ENCODE data around the gene SCGB3A2.

DNA sequence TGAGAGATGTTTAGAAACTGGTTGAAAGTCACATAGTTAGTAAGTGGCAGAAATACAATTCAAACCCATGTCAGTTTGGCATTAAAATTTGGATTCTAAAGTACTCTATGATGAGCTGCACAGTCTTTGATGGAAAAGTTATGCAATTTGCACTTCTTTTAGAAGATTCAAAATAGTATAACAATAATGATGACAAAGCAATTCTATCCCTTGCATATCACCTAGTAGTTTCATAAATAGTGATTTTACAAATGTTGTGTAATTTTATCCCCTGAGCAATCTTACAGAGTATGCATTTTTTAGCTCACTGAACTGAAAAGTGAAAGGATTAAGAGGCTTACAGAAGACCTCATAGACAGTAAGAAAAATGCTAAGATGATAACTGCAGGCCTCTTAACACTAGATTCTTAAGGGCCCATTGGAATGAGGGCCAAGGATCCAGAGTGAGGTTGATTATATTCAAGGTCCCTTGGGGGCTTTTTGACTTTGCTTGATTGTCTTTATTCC is 24.2 kb downstream of the SCGB3A2 start:
- TF ChIP-seq, protein P1, sequence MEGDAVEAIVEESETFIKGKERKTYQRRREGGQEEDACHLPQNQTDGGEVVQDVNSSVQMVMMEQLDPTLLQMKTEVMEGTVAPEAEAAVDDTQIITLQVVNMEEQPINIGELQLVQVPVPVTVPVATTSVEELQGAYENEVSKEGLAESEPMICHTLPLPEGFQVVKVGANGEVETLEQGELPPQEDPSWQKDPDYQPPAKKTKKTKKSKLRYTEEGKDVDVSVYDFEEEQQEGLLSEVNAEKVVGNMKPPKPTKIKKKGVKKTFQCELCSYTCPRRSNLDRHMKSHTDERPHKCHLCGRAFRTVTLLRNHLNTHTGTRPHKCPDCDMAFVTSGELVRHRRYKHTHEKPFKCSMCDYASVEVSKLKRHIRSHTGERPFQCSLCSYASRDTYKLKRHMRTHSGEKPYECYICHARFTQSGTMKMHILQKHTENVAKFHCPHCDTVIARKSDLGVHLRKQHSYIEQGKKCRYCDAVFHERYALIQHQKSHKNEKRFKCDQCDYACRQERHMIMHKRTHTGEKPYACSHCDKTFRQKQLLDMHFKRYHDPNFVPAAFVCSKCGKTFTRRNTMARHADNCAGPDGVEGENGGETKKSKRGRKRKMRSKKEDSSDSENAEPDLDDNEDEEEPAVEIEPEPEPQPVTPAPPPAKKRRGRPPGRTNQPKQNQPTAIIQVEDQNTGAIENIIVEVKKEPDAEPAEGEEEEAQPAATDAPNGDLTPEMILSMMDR (IDR thresholded peaks at IDR 0.05; ENCODE audit: extremely low read depth in 1 of 2, insufficient read depth in 1 of 2, low read depth in 1 of 2, low read length in 2 of 2), result no peak
- TF ChIP-seq JUN (IDR thresholded peaks at IDR 0.05; ENCODE audit: borderline replicate concordance, insufficient read depth, insufficient read length, low read depth) (no peak), GATA2 (IDR thresholded peaks at IDR 0.05; ENCODE audit: insufficient read depth, insufficient read length, low read depth, low read length) (no peak), POLR2A (IDR thresholded peaks at IDR 0.05; ENCODE audit: low read depth, low read length) (no peak), EZH2 (IDR thresholded peaks at IDR 0.05; ENCODE audit: borderline replicate concordance, low read depth, low read length, severe bottlenecking) (no peak), MYC (IDR thresholded peaks at IDR 0.05; ENCODE audit: low read depth, low read length) (no peak)
- TF ChIP-seq, protein P2, sequence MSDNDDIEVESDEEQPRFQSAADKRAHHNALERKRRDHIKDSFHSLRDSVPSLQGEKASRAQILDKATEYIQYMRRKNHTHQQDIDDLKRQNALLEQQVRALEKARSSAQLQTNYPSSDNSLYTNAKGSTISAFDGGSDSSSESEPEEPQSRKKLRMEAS (IDR thresholded peaks at IDR 0.05; ENCODE audit: insufficient read depth, insufficient read length), result no peak
